Heart right ventricle (tissue), 16 donors: ENCODE results near the gene PRDM4. TPM values are rescaled to one million over a fixed set of nuclear protein-coding genes. Genes with fewer than 3 reads are reported as not detected.
A peak's percentile ranks its signal among the peaks of the same experiment; 100 is the strongest.

Experiments used
- ATAC-seq, 8 donors: fragments of 200-7000 bp; cut with Tn5 transposase; one replicate each; pipeline ENCODE4 v1.9.1; 2020; ENCODE audit warnings: mild to moderate bottlenecking in 8 of 8, moderate library complexity in 8 of 8, moderate number of reproducible peaks in 1 of 8
- DNase-seq, 2 donors: peaks; one replicate each; pipeline ENCODE4 v3.0.0-alpha.2; 2020
- H3K27ac ChIP-seq, 10 donors: fragments of 200-600 bp; sonication (generic) in 2 of 10; one replicate each; pipeline versions ENCODE4 v1.5.0 to v1.8.0; 2020 to 2022; ENCODE audit warnings: mild to moderate bottlenecking in 3 of 10
- H3K27me3 ChIP-seq, 7 donors: fragments of 200-600 bp; one replicate each; pipeline ENCODE4 v1.8.0; 2021 to 2022; ENCODE audit warnings: mild to moderate bottlenecking in 2 of 7
- H3K36me3 ChIP-seq, 9 donors: fragments of 200-600 bp; sonication (generic) in 1 of 9; one replicate each; pipeline versions ENCODE4 v1.5.0 to v1.8.0; 2020 to 2022; ENCODE audit warnings: mild to moderate bottlenecking in 2 of 9
- H3K4me1 ChIP-seq, 9 donors: fragments of 200-600 bp; sonication (generic) in 1 of 9; one replicate each; pipeline versions ENCODE4 v1.5.0 to v1.8.0; 2020 to 2022; ENCODE audit warnings: mild to moderate bottlenecking in 4 of 9
- H3K4me3 ChIP-seq, 10 donors: fragments of 200-600 bp; sonication (generic) in 2 of 10; one replicate each; pipeline versions ENCODE4 v1.5.0 to v1.8.0; 2020 to 2022; ENCODE audit warnings: mild to moderate bottlenecking in 7 of 10, moderate library complexity in 2 of 10
- H3K9me3 ChIP-seq, 11 donors: fragments of 200-600 bp in 10 of 11; sonication (generic) in 2 of 11; one replicate each; pipeline versions ENCODE4 v1.5.0 to v1.8.0; 2013 to 2022; ENCODE audit warnings: mild to moderate bottlenecking in 2 of 11, control low read depth in 1 of 11, moderate library complexity in 1 of 11
- WGBS, 2 donors: extraction: QIAGEN DNeasy Blood & Tissue Kit; methylation state at CpG; one replicate each; pipeline ENCODE4 v1.1.7; 2013; ENCODE audit warnings: inconsistent platforms in 1 of 2; 5-methylcytosine and 5-hydroxymethylcytosine counted together
- intact Hi-C, 10 donors: fragments of 100-400 bp; cut with DNase I; formaldehyde crosslinking; loops; one replicate each; pipeline versions ENCODE4 v1.11.1 to v1.14.2; 2022
- polyA plus RNA-seq, 2 donors: library from polyadenylated mRNA; stranded (reverse); fragments of 200-250 nt; gene quantifications; one replicate each; pipeline ENCODE4 v1.2.3, GENCODE V29; 2013
- total RNA-seq, 10 donors: library from RNA; stranded (reverse); fragmentation: NEBNext Ultra II Directional in 3 of 10; extraction: Animal tissue kit (Norgen Biotek cat#: 25700) in 3 of 10; gene quantifications; one replicate each; pipeline versions ENCODE4 v1.2.1 to v1.2.4, GENCODE V29; 2021 to 2023
- TF ChIP-seq, protein P1 (sequence below), 9 donors: fragments of 200-600 bp; sonication (generic) in 2 of 9; IDR thresholded peaks; one replicate each; pipeline versions ENCODE4 v1.5.0 to v1.8.0; 2021 to 2022; ENCODE audit warnings: antibody characterized with exemption in 9 of 9, mild to moderate bottlenecking in 5 of 9, moderate library complexity in 1 of 9
- donor health status: Arrhythmogenic right ventricular cardiomyopathy.
- donor health status: ischemic (EF 13 %, LVEDD 7.1; RV severe dilation, severe dysfunction).
- donor health status: healthy with polysubstance abuse.
- donor health status: DM: no; HTN: yes; CAD: no.
- donor health status: DM: no; HTN: no; CAD: no.
- donor health status: ischemic (EF 25% LVEDD 6.9; RV normal size, moderate dysfunction).
- donor health status: ischemic (EF 25% LVEDD 5.7; RV mildly dilated, moderate dysfunction).
- donor health status: healthy.
- donor health status: DM: yes; HTN: yes; CAD: no.
- donor health status: Ischemic cardiomyopathy.
- donor health status: ischemic (EF 35%, LVEDD 5.7; RV mildly dilated, moderate dysfunction).
- donor health status: nonischemic (EF 11% LVEDD 7.7; RV severe dilation, severe dysfunction).
- donor health status: DM: yes; HTN: yes; CAD: no.
- donor health status: PGD.
- donor health status: ischemic (EF 29% LVEDD 5.4; RV normal size, mild dysfunction).
- donor health status: nonischemic (EF 23%, LVEDD 6.1; RV moderate dilation, normal function).

The PRDM4 gene
- total and polyA plus RNA-seq, 12 donors, result 6.1 to 15.4 (median 12.2) TPM

DNA sequence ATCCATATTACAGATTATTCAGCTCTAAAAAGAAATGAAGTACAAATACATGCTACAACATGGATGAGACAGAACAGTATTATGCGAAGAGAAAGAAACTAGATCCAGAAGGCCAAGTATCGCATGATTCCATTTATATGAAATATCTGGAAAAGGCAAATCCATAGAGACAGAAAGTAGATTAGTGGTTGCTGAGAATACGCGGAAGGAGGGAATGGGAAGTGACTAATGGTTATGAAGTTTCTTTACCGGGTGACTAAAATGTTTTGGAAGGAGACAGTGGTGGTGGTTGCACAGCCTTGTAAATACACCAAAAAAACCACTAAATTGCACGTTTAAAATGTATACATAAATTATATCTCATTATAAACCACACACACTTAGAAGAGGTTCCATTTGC lies 12.5 kb downstream of the PRDM4 start:
- peak in 3 of 8 donors; percentile 14 to 67 (median 35) for ATAC-seq
- peak overlapping the region in 1 of 10 donors; percentile 71 for H3K27ac ChIP-seq

DNA sequence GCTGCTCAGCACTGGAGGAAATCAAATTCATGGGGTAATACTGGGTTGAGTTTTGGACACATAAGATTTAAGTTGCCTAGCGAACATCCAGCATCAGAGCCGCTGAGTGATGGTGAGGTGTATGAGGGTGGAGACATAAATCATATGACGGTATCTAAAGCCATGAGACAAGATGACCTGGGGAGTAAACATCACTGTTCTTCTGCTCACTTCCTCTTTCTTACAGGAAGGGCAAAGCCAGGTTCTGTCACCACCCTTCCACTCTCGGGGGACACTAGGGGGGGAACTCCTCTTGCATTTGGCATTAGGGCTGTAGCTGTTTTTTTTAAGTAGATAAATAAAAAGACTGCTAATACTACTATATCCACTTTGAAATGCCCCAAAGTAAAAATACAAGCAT lies 24.0 kb downstream of the PRDM4 start:
- Histone ChIP-seq H3K9me3 (no peaks in the 10 kb centered on the region), H3K4me1 (no peaks in the 10 kb centered on the region), H3K4me3 (no peak overlapping the region), H3K27me3 (no peaks in the 10 kb centered on the region), H3K36me3 (peaks cover 0 to 99% (median 74%) of the 10 kb centered on the region in 9 donors), H3K27ac (no peak overlapping the region)
- intact Hi-C loops, result no loop called here
- ATAC-seq (no peak), DNase-seq (no peak)
- TF ChIP-seq, protein P1, sequence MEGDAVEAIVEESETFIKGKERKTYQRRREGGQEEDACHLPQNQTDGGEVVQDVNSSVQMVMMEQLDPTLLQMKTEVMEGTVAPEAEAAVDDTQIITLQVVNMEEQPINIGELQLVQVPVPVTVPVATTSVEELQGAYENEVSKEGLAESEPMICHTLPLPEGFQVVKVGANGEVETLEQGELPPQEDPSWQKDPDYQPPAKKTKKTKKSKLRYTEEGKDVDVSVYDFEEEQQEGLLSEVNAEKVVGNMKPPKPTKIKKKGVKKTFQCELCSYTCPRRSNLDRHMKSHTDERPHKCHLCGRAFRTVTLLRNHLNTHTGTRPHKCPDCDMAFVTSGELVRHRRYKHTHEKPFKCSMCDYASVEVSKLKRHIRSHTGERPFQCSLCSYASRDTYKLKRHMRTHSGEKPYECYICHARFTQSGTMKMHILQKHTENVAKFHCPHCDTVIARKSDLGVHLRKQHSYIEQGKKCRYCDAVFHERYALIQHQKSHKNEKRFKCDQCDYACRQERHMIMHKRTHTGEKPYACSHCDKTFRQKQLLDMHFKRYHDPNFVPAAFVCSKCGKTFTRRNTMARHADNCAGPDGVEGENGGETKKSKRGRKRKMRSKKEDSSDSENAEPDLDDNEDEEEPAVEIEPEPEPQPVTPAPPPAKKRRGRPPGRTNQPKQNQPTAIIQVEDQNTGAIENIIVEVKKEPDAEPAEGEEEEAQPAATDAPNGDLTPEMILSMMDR (IDR thresholded peaks at IDR 0.05), result no peak
- 83 to 86% methylated on average over 4 of the region's 4 CpGs for WGBS, 2 donors

More for the DNA sequence above, 12.5 kb downstream of the PRDM4 start:
- 71 to 79% methylated on average over 6 of the region's 6 CpGs for WGBS, 2 donors
- TF ChIP-seq, protein P1 (IDR thresholded peaks at IDR 0.05), result no peak
- no peaks in the 10 kb centered on the region for H3K27me3 ChIP-seq
- H3K9me3 ChIP-seq, result no peaks in the 10 kb centered on the region
- peaks cover 0 to 28% (median 12%) of the 10 kb centered on the region in 9 donors for H3K4me1 ChIP-seq
- H3K36me3 ChIP-seq, result peaks cover 0 to 99% (median 51%) of the 10 kb centered on the region in 9 donors
- no peak for DNase-seq
- no peak overlapping the region for H3K4me3 ChIP-seq
- intact Hi-C loops, result no loop called here

DNA sequence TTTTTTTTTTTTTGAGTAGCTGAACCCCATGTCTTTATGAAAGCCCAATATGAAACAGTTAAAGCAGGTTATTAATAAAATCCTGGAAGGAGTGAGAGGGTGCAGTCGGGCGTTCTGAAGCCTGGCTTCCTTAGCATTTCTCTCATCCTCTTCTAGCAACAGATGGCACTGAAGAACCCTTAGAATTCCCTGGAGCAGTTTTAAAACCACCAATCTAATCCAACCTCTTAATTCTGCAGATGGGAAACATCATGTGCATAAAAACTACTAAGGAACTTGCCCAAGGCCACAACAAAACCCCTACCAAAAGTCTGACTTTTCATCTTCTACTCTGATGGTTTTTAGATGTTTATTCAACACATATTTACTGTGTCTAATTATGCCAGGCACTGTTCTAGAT lies 25.2 kb downstream of the PRDM4 start:
- Histone ChIP-seq H3K36me3 (peaks cover 0 to 88% (median 65%) of the 10 kb centered on the region in 9 donors), H3K4me1 (no peaks in the 10 kb centered on the region), H3K27me3 (no peaks in the 10 kb centered on the region), H3K9me3 (no peaks in the 10 kb centered on the region), H3K27ac (no peak overlapping the region), H3K4me3 (no peak overlapping the region)
- no peak for DNase-seq
- ATAC-seq, result no peak
- TF ChIP-seq, protein P1 (IDR thresholded peaks at IDR 0.05), result no peak
- WGBS, 2 donors, result 93 to 94% methylated on average over 2 of the region's 2 CpGs
- intact Hi-C loops, result no loop called here

DNA sequence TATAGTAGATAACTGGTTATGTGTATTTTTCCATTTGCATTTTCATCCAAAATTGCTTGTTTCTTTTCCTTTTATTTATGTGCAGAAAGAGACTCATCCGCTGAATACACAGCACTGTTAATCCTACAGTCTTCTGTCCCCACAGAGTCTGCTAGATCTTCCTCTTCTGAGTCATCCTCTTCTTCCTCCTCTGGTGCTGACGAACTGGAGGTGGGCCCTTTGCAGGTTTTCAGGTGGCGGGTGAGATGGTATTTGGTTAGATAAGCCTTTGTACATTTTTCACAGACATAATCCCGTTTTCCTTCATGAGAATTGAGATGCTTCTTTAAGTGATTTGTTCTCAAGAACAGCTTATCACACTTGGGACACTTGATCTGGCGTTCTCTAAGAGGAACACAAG lies 26.8 kb downstream of the PRDM4 start:
- no peaks in the 10 kb centered on the region for H3K27me3 ChIP-seq
- H3K4me1 ChIP-seq, result no peaks in the 10 kb centered on the region
- no peak overlapping the region for H3K4me3 ChIP-seq
- TF ChIP-seq, protein P1 (IDR thresholded peaks at IDR 0.05), result no peak
- ATAC-seq (no peak), DNase-seq (no peak)
- intact Hi-C loops, result no loop called here
- no peaks in the 10 kb centered on the region for H3K9me3 ChIP-seq
- peaks cover 0 to 72% (median 49%) of the 10 kb centered on the region in 9 donors for H3K36me3 ChIP-seq
- H3K27ac ChIP-seq, result no peak overlapping the region
- WGBS, 2 donors, result 88 to 91% methylated on average over 5 of the region's 5 CpGs
